K562 (cell line): ENCODE measurements around the gene SUMO3. TPM values are rescaled to one million over a fixed set of nuclear protein-coding genes. Genes with fewer than 3 reads are reported as not detected.

ENCODE experiments used
- ATAC-seq: fragments of 200-7000 bp; cut with Tn5 transposase; 3 replicates; pipeline ENCODE4 v1.9.1; 2020; ENCODE audit warnings: moderate library complexity
- BruUV-seq: library from RNA; stranded (reverse); fragments of 400-500 nt; replicated peaks from 2 replicates; lab custom pipeline; 2021; lab: Mats Ljungman, UMichigan
- CTCF ChIA-PET: fragments of 300-600 bp; formaldehyde crosslinking; extraction: SDS; loops from one replicate; lab custom pipeline; 2021; ENCODE audit warnings: low intra/inter-chr PET ratio; lab: Yijun Ruan, JAX
- POLR2A ChIA-PET: fragments of 300-600, 350-650 bp; sonication (Branson Sonifier 250); formaldehyde crosslinking; extraction: SDS; loops from one replicate; lab custom pipeline; 2021; ENCODE audit warnings: antibody characterized with exemption, inconsistent platforms; lab: Yijun Ruan, JAX
- DNase-seq, 4 experiments: peaks; one replicate each; pipeline versions ENCODE4 v3.0.0 to v3.0.0-alpha.2; 2011 to 2018; ENCODE audit warnings: low spot score in 3 of 4, mixed read lengths in 3 of 4; ENCODE audit errors: extremely low read depth in 1 of 4
- FAIRE-seq: peaks from 2 replicates; lab custom pipeline; 2011; peaks lifted over from hg19 to GRCh38; lab: Jason Lieb, UNC
- H2AFZ ChIP-seq: 2 replicates; pipeline ENCODE4 v1.6.0; 2011; ENCODE audit warnings: low read depth, low read length, control low read depth, inconsistent platforms
- H3K27ac ChIP-seq: fragments of 200-600 bp; 3 replicates; pipeline ENCODE4 v1.8.0; 2011; ENCODE audit warnings: low read depth, mild to moderate bottlenecking, control low read depth, inconsistent platforms, low read length, moderate library complexity, mixed read lengths; ENCODE audit errors: extremely low read depth
- H3K27me3 ChIP-seq, 2 experiments: fragments of 300-600 bp in 1 of 2; 2 replicates in 1 of 2; 3 replicates in 1 of 2; pipeline versions ENCODE4 v1.6.0 to v1.8.0; 2011; ENCODE audit warnings: inconsistent platforms in 2 of 2, low read length in 2 of 2, mild to moderate bottlenecking in 1 of 2, mixed read lengths in 1 of 2, moderate library complexity in 1 of 2; ENCODE audit not compliant: control insufficient read depth in 2 of 2, insufficient read depth in 2 of 2
- H3K36me3 ChIP-seq: fragments of 300-600 bp; 3 replicates; pipeline ENCODE4 v1.8.0; 2011; ENCODE audit warnings: mild to moderate bottlenecking, low read length, inconsistent platforms; ENCODE audit not compliant: control insufficient read depth, insufficient read depth
- H3K4me1 ChIP-seq, 2 experiments: fragments of 200-600 bp in 1 of 2; replicated peaks in 1 of 2; 2 replicates in 1 of 2; 3 replicates in 1 of 2; pipeline versions ENCODE4 v1.5.1 to v1.8.0; 2011; ENCODE audit warnings: inconsistent platforms in 2 of 2, low read length in 2 of 2, mild to moderate bottlenecking in 1 of 2, mixed read lengths in 1 of 2, moderate library complexity in 1 of 2; ENCODE audit not compliant: control insufficient read depth in 2 of 2, insufficient read depth in 2 of 2
- H3K4me2 ChIP-seq: 2 replicates; pipeline ENCODE4 v1.6.1; 2011; ENCODE audit warnings: low read length, control low read depth, inconsistent platforms, mixed read lengths; ENCODE audit not compliant: insufficient read depth
- H3K4me3 ChIP-seq: fragments of 200-600 bp; sonication (generic), shearing (Covaris generic); 2 replicates; pipeline ENCODE4 v1.5.1; 2016; ENCODE audit warnings: control low read depth, inconsistent platforms
- H3K79me2 ChIP-seq: fragments of 200-600 bp; 3 replicates; pipeline ENCODE4 v1.8.0; 2011; ENCODE audit warnings: low read length, inconsistent platforms; ENCODE audit not compliant: control insufficient read depth, insufficient read depth
- H3K9ac ChIP-seq, 2 experiments: 2 replicates each; pipeline versions ENCODE4 v1.6.0 to v1.6.1; 2011; ENCODE audit warnings: low read depth in 2 of 2, low read length in 2 of 2, control low read depth in 1 of 2, inconsistent platforms in 1 of 2, mild to moderate bottlenecking in 1 of 2, mixed read lengths in 1 of 2; ENCODE audit not compliant: insufficient read depth in 1 of 2
- H3K9me1 ChIP-seq: one replicate; pipeline ENCODE4 v1.6.0; 2011; ENCODE audit warnings: inconsistent platforms, mild to moderate bottlenecking, low read length, moderate library complexity; ENCODE audit not compliant: control insufficient read depth, insufficient read depth
- H3K9me3 ChIP-seq: replicated peaks from 2 replicates; pipeline ENCODE4 v1.5.1; 2011; ENCODE audit warnings: low read depth, low read length, inconsistent platforms; ENCODE audit not compliant: control insufficient read depth, insufficient read depth
- H4K20me1 ChIP-seq: replicated peaks from 2 replicates; pipeline ENCODE4 v1.6.1; 2011; ENCODE audit warnings: low read length, inconsistent platforms, mixed read lengths; ENCODE audit not compliant: control insufficient read depth, insufficient read depth
- BACH1 ChIP-seq: fragments of 200-800 bp; sonication (Bioruptor generic); IDR thresholded peaks from 2 replicates; pipeline ENCODE4 v1.6.1; 2016; ENCODE audit warnings: missing genetic modification characterization, missing compliant biosample characterization
- CHCHD3 ChIP-seq: fragments of 250-450 bp; sonication (Bioruptor Pico); IDR thresholded peaks from 2 replicates; pipeline ENCODE4 v2.1.2; 2022; ENCODE audit warnings: mild to moderate bottlenecking
- DNMT1 ChIP-seq: fragments of 450-650 bp; IDR thresholded peaks from 2 replicates; pipeline ENCODE4 v1.6.1; 2016; ENCODE audit warnings: antibody characterized with exemption, mild to moderate bottlenecking
- GTF2F1 ChIP-seq: IDR thresholded peaks from 2 replicates; pipeline ENCODE4 v1.6.1; 2011; ENCODE audit warnings: low read depth, low read length, improper control_type of control experiment
- HDGF ChIP-seq: fragments of 450-650 bp; IDR thresholded peaks from 2 replicates; pipeline ENCODE4 v1.6.1; 2016
- HNRNPH1 ChIP-seq: fragments of 200-400 bp; formaldehyde crosslinking; optimal IDR thresholded peaks from 2 replicates; pipeline ENCODE3; 2017; ENCODE audit warnings: low read depth, mild to moderate bottlenecking, low read length, moderate library complexity
- KLF10 ChIP-seq: fragments of 250-450 bp; sonication (Bioruptor Pico); IDR thresholded peaks from 2 replicates; pipeline ENCODE4 v1.6.1; 2021; ENCODE audit warnings: matching md5 sums
- MBD2 ChIP-seq: sonication (generic); IDR thresholded peaks from 2 replicates; pipeline ENCODE4 v1.6.1; 2016; ENCODE audit warnings: low read depth, borderline replicate concordance
- PCBP2 ChIP-seq: fragments of 200-400 bp; formaldehyde crosslinking; IDR thresholded peaks from 2 replicates; pipeline ENCODE4 v1.6.1; 2018; ENCODE audit warnings: low read length, low read depth, mild to moderate bottlenecking, moderate library complexity; ENCODE audit not compliant: poor library complexity, severe bottlenecking
- POLR2AphosphoS2 ChIP-seq: IDR thresholded peaks from 2 replicates; pipeline ENCODE4 v1.6.1; 2012; ENCODE audit warnings: low read length, improper control_type of control experiment
- TSC22D4 ChIP-seq: fragments of 450-650 bp; IDR thresholded peaks from 2 replicates; pipeline ENCODE4 v1.6.1; 2016; ENCODE audit warnings: missing genetic modification characterization, missing biosample characterization, control low read depth
- ZNF282 ChIP-seq: sonication (generic); formaldehyde crosslinking; IDR thresholded peaks from 2 replicates; pipeline ENCODE4 v1.8.1; 2023; ENCODE audit warnings: missing genetic modification reagents
- ZNF507 ChIP-seq: conservative IDR thresholded peaks from 2 replicates; pipeline ENCODE4 v1.6.1; 2017; ENCODE audit warnings: missing genetic modification characterization, missing compliant biosample characterization
- WGBS: fragments of 100-300 bp; shearing (Covaris generic); methylation state at CpG from one replicate; pipeline ENCODE4 v1.1.6; 2016; ENCODE audit warnings: low coverage, mixed read lengths; ENCODE audit not compliant: insufficient coverage; ENCODE audit errors: missing lambda C conversion rate; 5-methylcytosine and 5-hydroxymethylcytosine counted together
- in situ Hi-C: fragments of 300-500 bp; cut with MboI; formaldehyde crosslinking; loops from 4 replicates; pipeline ENCODE4 v1.15.0; 2018; ENCODE audit warnings: inconsistent platforms, mixed read lengths
- intact Hi-C: fragments of 100-400 bp; cut with micrococcal nuclease; formaldehyde crosslinking; loops from 2 replicates; pipeline ENCODE4 v1.14.2; 2022
- polyA plus RNA-seq, 8 experiments: library from polyadenylated mRNA; depleted of rRNA in 4 of 8; stranded (reverse) in 5 of 8; unstranded in 3 of 8; fragments of >200 nt; fragmentation: Nextera tagmentation in 2 of 8; fragmentation: Illumina TruSeq in 1 of 8; extraction: Ambion mirVana in 2 of 8; extraction: Trizol in 1 of 8; gene quantifications; 2 replicates each; pipeline versions ENCODE4 v1.2.1 to v1.2.3, GENCODE V29; 2011 to 2014; ENCODE audit warnings: inconsistent platforms in 1 of 8, missing spikeins in 1 of 8
- total RNA-seq, 7 experiments: library from RNA; depleted of rRNA in 6 of 7; stranded (reverse); fragments of >200 nt in 6 of 7; fragmentation: Illumina TruSeq in 2 of 7; extraction: Trizol in 2 of 7; gene quantifications; 2 replicates each; pipeline versions ENCODE4 v1.2.1 to v1.2.3, GENCODE V29; 2011 to 2021; ENCODE audit warnings: low replicate concordance in 1 of 7
- TF ChIP-seq, protein P1 (sequence below): fragments of 250-450 bp; sonication (Bioruptor Pico); IDR thresholded peaks from 2 replicates; pipeline ENCODE4 v1.4.0; 2020
- TF ChIP-seq, protein P2 (sequence below): conservative IDR thresholded peaks from 2 replicates; pipeline ENCODE4 v1.6.1; 2011; ENCODE audit warnings: low read depth, mild to moderate bottlenecking, low read length; ENCODE audit not compliant: control insufficient read depth
- TF ChIP-seq, protein P3 (sequence below): fragments of 450-650 bp; formaldehyde crosslinking; IDR thresholded peaks from 2 replicates; pipeline ENCODE4 v1.4.0; 2022; ENCODE audit warnings: mild to moderate bottlenecking, moderate library complexity

The SUMO3 gene
- total and polyA plus RNA-seq, 9 of the 15 experiments (the other 6 are each of a cell fraction or from before 2014, with no cell fraction given): 13.9 to 143 (median 113) TPM

DNA sequence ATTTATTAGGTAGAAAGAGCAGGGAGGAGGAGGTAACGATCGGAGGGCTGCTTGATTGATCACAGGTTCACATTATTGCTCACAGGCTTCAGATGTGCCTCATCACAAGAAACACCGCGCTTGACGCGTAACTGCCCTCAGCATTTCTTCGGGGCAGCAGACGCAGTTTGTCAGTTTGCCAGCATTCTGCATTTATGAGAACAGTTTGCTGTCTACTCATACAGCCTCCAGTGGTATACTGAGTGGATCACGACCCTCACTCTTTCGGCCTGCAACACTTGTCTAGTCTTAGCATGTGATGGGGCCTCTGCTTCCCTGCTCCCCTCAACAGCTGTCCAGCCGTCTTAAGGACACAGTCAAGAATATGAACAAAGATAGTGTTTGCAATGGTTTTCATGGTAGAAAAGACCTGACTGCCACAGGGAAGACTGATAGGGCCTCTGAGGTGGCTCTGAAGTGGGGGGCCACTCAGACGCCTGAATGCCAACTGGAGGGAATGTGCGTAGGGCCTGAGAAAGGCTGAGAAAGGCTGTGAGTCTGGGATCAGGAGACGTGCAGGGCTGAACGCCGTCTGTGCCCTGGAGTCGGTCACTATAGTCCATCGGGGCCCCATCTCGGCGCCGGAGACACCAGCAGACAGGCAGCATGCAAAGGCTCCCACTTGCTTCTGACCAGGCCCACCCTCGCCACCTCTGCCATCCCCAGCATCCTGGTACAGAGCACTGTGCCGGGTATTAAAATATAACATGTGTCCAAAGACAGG, 61.3 kb downstream of the SUMO3 start:
- CTCF ChIA-PET: interaction anchor here (0.5 kb wide), 1 partner anchor 266 kb away, joined by 3 read pairs; no protein-coding TSS in a partner anchor
- no peaks in the 10 kb centered on the region for H3K9me1 ChIP-seq
- no peak for ATAC-seq
- intact Hi-C loops: no loop called here
- 45% methylated on average over 23 of the region's 23 CpGs for WGBS
- H3K9ac ChIP-seq: no peak overlapping the region
- POLR2A ChIA-PET: no interaction called here
- H3K79me2 ChIP-seq: no peaks in the 10 kb centered on the region
- FAIRE-seq: no peak
- peaks cover 0 to 27% of the 10 kb centered on the region in 2 experiments; a peak in 2 of 5 replicates for H3K4me1 ChIP-seq
- no peak overlapping the region for H3K27ac ChIP-seq
- in situ Hi-C loops: no loop called here
- no TSS peak for BruUV-seq
- H2AFZ ChIP-seq: no peak overlapping the region
- H3K4me2 ChIP-seq: no peak overlapping the region
- H3K36me3 ChIP-seq: no peaks in the 10 kb centered on the region
- H4K20me1 ChIP-seq: 0 out of 2 replicates have a peak, but pooled peaks cover 4% of the 10 kb centered on the region
- no peaks in the 10 kb centered on the region for H3K9me3 ChIP-seq
- peaks cover 21 to 42% of the 10 kb centered on the region in 2 experiments; a peak in 4 of 5 replicates for H3K27me3 ChIP-seq
- no peak for DNase-seq
- H3K4me3 ChIP-seq: no peak overlapping the region
- TF ChIP-seq ZNF507: no peak
- TF ChIP-seq ZNF282 (CRISPR knock-in tag): no peak
- no peak for TF ChIP-seq DNMT1
- TF ChIP-seq CHCHD3 (CRISPR knock-in tag): no peak
- TF ChIP-seq, protein P1, sequence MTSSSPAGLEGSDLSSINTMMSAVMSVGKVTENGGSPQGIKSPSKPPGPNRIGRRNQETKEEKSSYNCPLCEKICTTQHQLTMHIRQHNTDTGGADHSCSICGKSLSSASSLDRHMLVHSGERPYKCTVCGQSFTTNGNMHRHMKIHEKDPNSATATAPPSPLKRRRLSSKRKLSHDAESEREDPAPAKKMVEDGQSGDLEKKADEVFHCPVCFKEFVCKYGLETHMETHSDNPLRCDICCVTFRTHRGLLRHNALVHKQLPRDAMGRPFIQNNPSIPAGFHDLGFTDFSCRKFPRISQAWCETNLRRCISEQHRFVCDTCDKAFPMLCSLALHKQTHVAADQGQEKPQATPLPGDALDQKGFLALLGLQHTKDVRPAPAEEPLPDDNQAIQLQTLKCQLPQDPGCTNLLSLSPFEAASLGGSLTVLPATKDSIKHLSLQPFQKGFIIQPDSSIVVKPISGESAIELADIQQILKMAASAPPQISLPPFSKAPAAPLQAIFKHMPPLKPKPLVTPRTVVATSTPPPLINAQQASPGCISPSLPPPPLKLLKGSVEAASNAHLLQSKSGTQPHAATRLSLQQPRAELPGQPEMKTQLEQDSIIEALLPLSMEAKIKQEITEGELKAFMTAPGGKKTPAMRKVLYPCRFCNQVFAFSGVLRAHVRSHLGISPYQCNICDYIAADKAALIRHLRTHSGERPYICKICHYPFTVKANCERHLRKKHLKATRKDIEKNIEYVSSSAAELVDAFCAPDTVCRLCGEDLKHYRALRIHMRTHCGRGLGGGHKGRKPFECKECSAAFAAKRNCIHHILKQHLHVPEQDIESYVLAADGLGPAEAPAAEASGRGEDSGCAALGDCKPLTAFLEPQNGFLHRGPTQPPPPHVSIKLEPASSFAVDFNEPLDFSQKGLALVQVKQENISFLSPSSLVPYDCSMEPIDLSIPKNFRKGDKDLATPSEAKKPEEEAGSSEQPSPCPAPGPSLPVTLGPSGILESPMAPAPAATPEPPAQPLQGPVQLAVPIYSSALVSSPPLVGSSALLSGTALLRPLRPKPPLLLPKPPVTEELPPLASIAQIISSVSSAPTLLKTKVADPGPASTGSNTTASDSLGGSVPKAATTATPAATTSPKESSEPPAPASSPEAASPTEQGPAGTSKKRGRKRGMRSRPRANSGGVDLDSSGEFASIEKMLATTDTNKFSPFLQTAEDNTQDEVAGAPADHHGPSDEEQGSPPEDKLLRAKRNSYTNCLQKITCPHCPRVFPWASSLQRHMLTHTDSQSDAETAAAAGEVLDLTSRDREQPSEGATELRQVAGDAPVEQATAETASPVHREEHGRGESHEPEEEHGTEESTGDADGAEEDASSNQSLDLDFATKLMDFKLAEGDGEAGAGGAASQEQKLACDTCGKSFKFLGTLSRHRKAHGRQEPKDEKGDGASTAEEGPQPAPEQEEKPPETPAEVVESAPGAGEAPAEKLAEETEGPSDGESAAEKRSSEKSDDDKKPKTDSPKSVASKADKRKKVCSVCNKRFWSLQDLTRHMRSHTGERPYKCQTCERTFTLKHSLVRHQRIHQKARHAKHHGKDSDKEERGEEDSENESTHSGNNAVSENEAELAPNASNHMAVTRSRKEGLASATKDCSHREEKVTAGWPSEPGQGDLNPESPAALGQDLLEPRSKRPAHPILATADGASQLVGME: no peak
- no peak for TF ChIP-seq POLR2AphosphoS2
- no peak for TF ChIP-seq TSC22D4 (tag)
- no peak for TF ChIP-seq MBD2
- TF ChIP-seq, protein P2, sequence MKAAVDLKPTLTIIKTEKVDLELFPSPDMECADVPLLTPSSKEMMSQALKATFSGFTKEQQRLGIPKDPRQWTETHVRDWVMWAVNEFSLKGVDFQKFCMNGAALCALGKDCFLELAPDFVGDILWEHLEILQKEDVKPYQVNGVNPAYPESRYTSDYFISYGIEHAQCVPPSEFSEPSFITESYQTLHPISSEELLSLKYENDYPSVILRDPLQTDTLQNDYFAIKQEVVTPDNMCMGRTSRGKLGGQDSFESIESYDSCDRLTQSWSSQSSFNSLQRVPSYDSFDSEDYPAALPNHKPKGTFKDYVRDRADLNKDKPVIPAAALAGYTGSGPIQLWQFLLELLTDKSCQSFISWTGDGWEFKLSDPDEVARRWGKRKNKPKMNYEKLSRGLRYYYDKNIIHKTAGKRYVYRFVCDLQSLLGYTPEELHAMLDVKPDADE: no peak
- no peak for TF ChIP-seq GTF2F1
- no peak for TF ChIP-seq HDGF
- no peak for TF ChIP-seq PCBP2
- no peak for TF ChIP-seq KLF10
- TF ChIP-seq, protein P3, sequence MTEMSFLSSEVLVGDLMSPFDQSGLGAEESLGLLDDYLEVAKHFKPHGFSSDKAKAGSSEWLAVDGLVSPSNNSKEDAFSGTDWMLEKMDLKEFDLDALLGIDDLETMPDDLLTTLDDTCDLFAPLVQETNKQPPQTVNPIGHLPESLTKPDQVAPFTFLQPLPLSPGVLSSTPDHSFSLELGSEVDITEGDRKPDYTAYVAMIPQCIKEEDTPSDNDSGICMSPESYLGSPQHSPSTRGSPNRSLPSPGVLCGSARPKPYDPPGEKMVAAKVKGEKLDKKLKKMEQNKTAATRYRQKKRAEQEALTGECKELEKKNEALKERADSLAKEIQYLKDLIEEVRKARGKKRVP (CRISPR knock-in tag): no peak
- TF ChIP-seq HNRNPH1: no peak
- no peak for TF ChIP-seq BACH1
